HepG2 (cell line): ENCODE measurements around the gene TMEM129. TPM values are rescaled to one million over a fixed set of nuclear protein-coding genes. Genes with fewer than 3 reads are reported as not detected.

Experiments
- ARID4A ChIP-seq: sonication (generic); formaldehyde crosslinking; IDR thresholded peaks from 2 replicates; pipeline ENCODE4 v1.5.0; 2020; ENCODE audit warnings: mild to moderate bottlenecking, missing genetic modification reagents, borderline replicate concordance
- CBX1 ChIP-seq: IDR thresholded peaks from one replicate; pipeline ENCODE4 v1.6.1; 2016; ENCODE audit warnings: antibody characterized with exemption, low read depth
- CREB3 ChIP-seq: sonication (generic); formaldehyde crosslinking; IDR thresholded peaks from 2 replicates; pipeline ENCODE4 v1.5.0; 2020; ENCODE audit warnings: missing genetic modification reagents
- FOXK1 ChIP-seq: sonication (generic); formaldehyde crosslinking; IDR thresholded peaks from 2 replicates; pipeline ENCODE4 v1.4.0; 2020; ENCODE audit warnings: low read depth, missing genetic modification reagents, borderline replicate concordance
- KDM6A ChIP-seq: IDR thresholded peaks from 2 replicates; pipeline ENCODE4 v1.6.1; 2016; ENCODE audit warnings: low read depth
- MBNL3 ChIP-seq: fragments of 250-450 bp; sonication (Bioruptor Pico); conservative IDR thresholded peaks from 2 replicates; pipeline ENCODE4 v1.8.0; 2022; ENCODE audit warnings: mild to moderate bottlenecking, inconsistent platforms
- NCOA5 ChIP-seq: sonication (generic); formaldehyde crosslinking; IDR thresholded peaks from 2 replicates; pipeline ENCODE4 v1.4.0; 2020; ENCODE audit warnings: missing genetic modification reagents
- NR3C1 ChIP-seq: sonication (generic); formaldehyde crosslinking; IDR thresholded peaks from 2 replicates; pipeline ENCODE4 v1.4.0; 2020; ENCODE audit warnings: missing genetic modification reagents
- SNRNP70 ChIP-seq: fragments of 200-400 bp; formaldehyde crosslinking; IDR thresholded peaks from 2 replicates; pipeline ENCODE4 v1.6.1; 2017; ENCODE audit warnings: mild to moderate bottlenecking, low read depth, low read length, moderate library complexity
- TSC22D2 ChIP-seq: sonication (generic); formaldehyde crosslinking; IDR thresholded peaks from 2 replicates; pipeline ENCODE4 v1.5.1; 2020; ENCODE audit warnings: missing genetic modification reagents, mild to moderate bottlenecking, borderline replicate concordance
- ZNF18 ChIP-seq: sonication (generic); formaldehyde crosslinking; IDR thresholded peaks from 2 replicates; pipeline ENCODE4 v1.8.0; 2022; ENCODE audit warnings: mild to moderate bottlenecking, missing genetic modification reagents; ENCODE audit not compliant: insufficient replicate concordance
- polyA plus RNA-seq, 8 experiments: library from polyadenylated mRNA; depleted of rRNA in 3 of 8; stranded (reverse) in 7 of 8; unstranded in 1 of 8; fragments of >200 nt; fragmentation: Illumina TruSeq in 4 of 8; extraction: Trizol in 4 of 8; gene quantifications; 2 replicates each; pipeline versions ENCODE4 v1.2.1 to v1.2.3, GENCODE V29; 2011 to 2016; ENCODE audit warnings: low read depth in 4 of 8, missing spikeins in 1 of 8, mixed read lengths in 1 of 8; ENCODE audit not compliant: insufficient read depth in 1 of 8
- total RNA-seq, 5 experiments: library from RNA; depleted of rRNA; stranded (reverse); fragments of >200 nt; fragmentation: Illumina TruSeq; extraction: Trizol; gene quantifications; 2 replicates each; pipeline ENCODE4 v1.2.3, GENCODE V29; 2016; ENCODE audit warnings: low read depth in 1 of 5
- TF ChIP-seq, protein P1 (sequence below): sonication (generic); formaldehyde crosslinking; conservative IDR thresholded peaks from 2 replicates; pipeline ENCODE4 v1.4.0; 2020; ENCODE audit warnings: missing genetic modification reagents
- TF ChIP-seq, protein P2 (sequence below): sonication (generic); formaldehyde crosslinking; IDR thresholded peaks from 2 replicates; pipeline ENCODE4 v1.4.0; 2020; ENCODE audit warnings: missing genetic modification reagents
- TF ChIP-seq, protein P3 (sequence below): sonication (generic); formaldehyde crosslinking; conservative IDR thresholded peaks from 2 replicates; pipeline ENCODE4 v1.4.0; 2020; ENCODE audit warnings: missing genetic modification reagents

TMEM129 gene
- total and polyA plus RNA-seq, 2 of the 13 experiments (the other 11 are each of a cell fraction or from before 2014, with no cell fraction given), result 19.0 to 25.8 TPM

DNA sequence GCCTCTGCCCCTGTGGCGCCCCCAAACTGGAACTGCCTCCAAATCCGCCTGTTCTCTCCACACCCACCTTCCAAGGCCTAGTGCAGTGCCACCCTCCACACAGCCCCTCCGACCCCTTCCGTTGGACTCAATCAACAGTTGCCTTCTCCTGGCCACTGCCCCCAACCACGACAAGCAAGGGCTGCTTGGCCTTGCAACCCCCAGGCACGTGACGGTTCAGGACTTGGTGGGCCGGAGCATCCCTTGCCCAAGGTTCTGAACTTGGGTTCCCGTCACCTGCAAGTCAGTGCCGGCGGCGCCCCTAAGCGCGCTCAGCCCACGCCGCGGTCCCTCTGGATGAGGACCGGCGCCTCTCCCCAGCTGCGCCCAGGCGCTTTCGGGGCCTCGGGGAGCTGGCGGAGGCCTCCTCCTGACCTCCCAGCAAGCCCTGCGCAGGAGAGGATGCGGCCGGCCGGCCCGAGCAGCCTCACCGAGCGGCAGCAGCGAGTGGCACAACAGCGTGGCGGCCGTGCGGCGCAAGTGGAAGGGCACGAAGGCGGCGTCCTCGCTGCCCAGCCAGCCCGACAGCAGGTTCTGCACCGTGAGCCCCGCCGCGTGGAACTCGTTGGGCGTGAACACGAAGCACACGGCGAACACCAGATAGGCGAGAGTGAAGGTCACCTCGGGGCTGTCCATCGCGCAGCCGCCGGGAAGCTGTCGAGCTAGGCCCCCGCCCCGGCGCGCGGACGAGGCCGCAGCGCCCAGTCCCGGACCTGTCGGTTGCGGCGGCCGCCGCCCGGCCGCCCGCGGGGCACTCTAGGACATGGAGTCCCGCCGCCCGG lies 750 bp downstream of the TMEM129 start (continued):
- TF ChIP-seq, protein P1, sequence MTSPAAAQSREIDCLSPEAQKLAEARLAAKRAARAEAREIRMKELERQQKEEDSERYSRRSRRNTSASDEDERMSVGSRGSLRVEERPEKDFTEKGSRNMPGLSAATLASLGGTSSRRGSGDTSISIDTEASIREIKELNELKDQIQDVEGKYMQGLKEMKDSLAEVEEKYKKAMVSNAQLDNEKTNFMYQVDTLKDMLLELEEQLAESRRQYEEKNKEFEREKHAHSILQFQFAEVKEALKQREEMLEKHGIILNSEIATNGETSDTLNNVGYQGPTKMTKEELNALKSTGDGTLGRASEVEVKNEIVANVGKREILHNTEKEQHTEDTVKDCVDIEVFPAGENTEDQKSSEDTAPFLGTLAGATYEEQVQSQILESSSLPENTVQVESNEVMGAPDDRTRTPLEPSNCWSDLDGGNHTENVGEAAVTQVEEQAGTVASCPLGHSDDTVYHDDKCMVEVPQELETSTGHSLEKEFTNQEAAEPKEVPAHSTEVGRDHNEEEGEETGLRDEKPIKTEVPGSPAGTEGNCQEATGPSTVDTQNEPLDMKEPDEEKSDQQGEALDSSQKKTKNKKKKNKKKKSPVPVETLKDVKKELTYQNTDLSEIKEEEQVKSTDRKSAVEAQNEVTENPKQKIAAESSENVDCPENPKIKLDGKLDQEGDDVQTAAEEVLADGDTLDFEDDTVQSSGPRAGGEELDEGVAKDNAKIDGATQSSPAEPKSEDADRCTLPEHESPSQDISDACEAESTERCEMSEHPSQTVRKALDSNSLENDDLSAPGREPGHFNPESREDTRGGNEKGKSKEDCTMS (CRISPR knock-in tag), result no peak
- TF ChIP-seq, protein P2, sequence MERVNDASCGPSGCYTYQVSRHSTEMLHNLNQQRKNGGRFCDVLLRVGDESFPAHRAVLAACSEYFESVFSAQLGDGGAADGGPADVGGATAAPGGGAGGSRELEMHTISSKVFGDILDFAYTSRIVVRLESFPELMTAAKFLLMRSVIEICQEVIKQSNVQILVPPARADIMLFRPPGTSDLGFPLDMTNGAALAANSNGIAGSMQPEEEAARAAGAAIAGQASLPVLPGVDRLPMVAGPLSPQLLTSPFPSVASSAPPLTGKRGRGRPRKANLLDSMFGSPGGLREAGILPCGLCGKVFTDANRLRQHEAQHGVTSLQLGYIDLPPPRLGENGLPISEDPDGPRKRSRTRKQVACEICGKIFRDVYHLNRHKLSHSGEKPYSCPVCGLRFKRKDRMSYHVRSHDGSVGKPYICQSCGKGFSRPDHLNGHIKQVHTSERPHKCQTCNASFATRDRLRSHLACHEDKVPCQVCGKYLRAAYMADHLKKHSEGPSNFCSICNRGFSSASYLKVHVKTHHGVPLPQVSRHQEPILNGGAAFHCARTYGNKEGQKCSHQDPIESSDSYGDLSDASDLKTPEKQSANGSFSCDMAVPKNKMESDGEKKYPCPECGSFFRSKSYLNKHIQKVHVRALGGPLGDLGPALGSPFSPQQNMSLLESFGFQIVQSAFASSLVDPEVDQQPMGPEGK, result no peak
- TF ChIP-seq SNRNP70, result no peak
- TF ChIP-seq NCOA5 (CRISPR knock-in tag), result no peak
- TF ChIP-seq ARID4A (CRISPR knock-in tag), result peak; percentile 71; the same call in 1 of the 2 replicates
- no peak for TF ChIP-seq TSC22D2 (CRISPR knock-in tag)
- TF ChIP-seq, protein P3, sequence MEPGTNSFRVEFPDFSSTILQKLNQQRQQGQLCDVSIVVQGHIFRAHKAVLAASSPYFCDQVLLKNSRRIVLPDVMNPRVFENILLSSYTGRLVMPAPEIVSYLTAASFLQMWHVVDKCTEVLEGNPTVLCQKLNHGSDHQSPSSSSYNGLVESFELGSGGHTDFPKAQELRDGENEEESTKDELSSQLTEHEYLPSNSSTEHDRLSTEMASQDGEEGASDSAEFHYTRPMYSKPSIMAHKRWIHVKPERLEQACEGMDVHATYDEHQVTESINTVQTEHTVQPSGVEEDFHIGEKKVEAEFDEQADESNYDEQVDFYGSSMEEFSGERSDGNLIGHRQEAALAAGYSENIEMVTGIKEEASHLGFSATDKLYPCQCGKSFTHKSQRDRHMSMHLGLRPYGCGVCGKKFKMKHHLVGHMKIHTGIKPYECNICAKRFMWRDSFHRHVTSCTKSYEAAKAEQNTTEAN (CRISPR knock-in tag), result no peak
- no peak for TF ChIP-seq ZNF18 (CRISPR knock-in tag)
- no peak for TF ChIP-seq CBX1
- no peak for TF ChIP-seq NR3C1
- TF ChIP-seq MBNL3 (CRISPR knock-in tag), result no peak
- no peak for TF ChIP-seq CREB3
- TF ChIP-seq FOXK1 (CRISPR knock-in tag), result no peak
- no peak for TF ChIP-seq KDM6A (CRISPR knock-in tag)
